ENCODE measurements around the gene OR52N5.

Gene OR52N5

GRCh38 chr11:5783255-5783654 is at the start of gene OR52N5:
Gene OR52N5 (minus strand): TSS chr11:5783355. CDS start chr11:5778634, 4,721 bp downstream.
- no peak for DNase-seq (ENCODE audit: low read depth)
- no peak within 1 kb of the TSS for H3K4me3 ChIP-seq (ENCODE audit: low read length)
- no peak for TF ChIP-seq CTCF (conservative IDR thresholded peaks at IDR 0.05; ENCODE audit: low read depth, low read length)

DNA sequence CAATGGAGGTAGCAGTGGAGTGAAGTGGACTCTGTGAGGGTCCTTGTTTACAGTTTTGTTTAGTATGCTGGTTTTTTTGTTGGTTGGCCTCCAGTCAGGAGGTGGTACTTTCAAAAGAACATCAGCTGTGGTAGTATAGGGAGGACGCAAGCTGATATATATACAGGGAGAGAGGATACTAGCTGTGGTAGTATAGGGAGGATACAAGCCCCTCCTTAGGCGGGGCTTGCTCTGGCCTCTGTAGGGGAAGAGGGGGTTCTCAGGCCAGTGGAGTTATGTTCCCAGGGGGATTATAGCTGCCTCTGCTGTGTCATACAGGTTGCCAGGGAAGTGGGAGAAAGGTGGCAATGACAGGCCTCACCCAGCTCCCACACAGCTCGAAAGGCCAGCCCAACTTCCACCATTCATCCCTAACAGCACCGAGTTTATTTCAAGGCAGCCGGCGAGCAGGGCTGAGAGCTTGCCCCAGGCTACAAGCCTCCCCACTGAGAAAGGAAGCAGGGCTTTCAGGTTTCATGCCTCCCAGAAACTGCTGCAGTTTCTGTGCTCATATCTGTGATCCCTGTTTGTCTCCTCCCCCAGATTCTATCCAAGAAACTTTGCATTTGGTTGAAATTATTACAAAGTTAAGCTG is 48.2 kb upstream of the OR52N5 start:
- no peak overlapping the region for H3K4me3 ChIP-seq (ENCODE audit: low read length)
- no peak for TF ChIP-seq CTCF (conservative IDR thresholded peaks at IDR 0.05; ENCODE audit: low read depth, low read length)
- DNase-seq (ENCODE audit: low read depth), result no peak

DNA sequence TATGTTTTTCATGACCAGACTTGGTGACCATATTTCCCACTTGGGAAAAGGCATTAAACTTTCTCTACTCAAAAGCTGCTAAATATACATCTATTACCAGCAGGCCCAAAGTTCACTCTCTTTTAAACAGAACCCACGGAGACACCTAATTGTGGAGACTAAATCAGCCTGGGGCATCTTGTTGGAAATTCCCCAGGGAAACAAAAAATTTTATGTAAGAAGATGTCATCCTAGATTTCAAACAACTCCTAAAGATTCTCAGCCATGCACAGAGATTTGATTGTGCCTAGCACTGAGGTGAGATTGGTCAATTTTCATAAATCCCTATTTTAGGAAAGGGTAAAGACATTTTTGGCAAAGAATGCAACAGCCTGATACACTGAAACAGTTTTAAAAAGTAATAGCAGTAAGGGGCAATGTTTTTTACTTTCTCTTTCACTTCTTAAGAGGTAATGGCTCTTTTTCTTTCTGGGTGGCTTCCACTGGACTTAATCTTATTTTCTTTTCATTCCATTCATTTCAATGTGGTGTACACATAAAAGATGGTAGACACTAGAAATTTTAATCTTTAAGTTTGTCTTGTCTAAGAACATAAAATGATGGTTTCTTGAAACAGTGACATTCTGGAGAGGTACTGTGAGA is 35.2 kb upstream of the OR52N5 start:
- no peak for DNase-seq (ENCODE audit: low read depth)
- H3K4me3 ChIP-seq (ENCODE audit: low read length), result no peak overlapping the region
- no peak for TF ChIP-seq CTCF (conservative IDR thresholded peaks at IDR 0.05; ENCODE audit: low read depth, low read length)

- no peak for DNase-seq (ENCODE audit: low read depth)
- no peak for TF ChIP-seq CTCF (conservative IDR thresholded peaks at IDR 0.05; ENCODE audit: low read depth, low read length)
- H3K4me3 ChIP-seq (ENCODE audit: low read length), result no peak overlapping the region
Measured at GRCh38 chr11:5815534-5815933, 32.4 kb upstream of the OR52N5 start.

DNA sequence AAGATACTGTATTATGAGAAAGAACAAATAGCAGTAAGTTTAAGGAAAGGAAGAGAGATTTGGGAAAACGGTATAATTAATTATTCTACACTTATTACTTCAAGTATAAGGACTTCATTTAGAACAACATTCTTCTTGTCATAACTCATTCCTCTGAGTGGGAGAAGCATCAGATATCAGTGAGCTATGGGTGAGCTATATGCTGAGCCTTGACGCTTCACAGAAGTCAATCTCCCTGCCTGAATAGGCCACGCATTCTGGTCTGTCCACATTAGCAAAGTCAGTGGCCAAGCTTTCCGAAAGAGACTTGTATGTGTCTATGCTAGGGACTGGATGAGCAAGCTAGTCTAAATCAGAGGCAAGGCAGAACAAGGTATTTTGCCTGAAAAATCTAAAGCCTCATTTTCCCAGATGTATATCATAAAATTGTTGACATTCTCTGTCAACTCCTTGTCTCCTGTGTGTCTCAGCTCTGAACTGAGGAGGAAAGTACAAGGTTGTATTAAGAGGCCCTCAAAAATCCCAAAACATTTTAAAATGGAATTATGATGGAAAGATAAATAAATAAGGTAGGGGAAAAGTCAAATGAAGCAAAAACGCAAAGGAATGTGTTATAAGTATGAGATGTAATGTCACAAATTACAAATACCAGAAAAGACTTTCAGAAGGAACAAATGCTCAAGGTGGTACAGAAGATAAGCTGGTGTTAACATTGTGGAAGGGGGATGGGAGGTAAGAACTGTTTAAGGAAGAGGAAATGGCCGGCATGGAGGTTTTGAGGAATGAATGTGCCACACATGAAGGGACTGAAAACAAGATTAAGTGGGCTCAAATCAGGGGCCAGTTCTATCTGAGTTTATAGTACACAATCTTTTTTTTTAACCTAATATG is 27.0 kb upstream of the OR52N5 start:
- no peak for DNase-seq (ENCODE audit: low read depth)
- no peak overlapping the region for H3K4me3 ChIP-seq (ENCODE audit: low read length)
- TF ChIP-seq CTCF (conservative IDR thresholded peaks at IDR 0.05; ENCODE audit: low read depth, low read length), result no peak

DNA sequence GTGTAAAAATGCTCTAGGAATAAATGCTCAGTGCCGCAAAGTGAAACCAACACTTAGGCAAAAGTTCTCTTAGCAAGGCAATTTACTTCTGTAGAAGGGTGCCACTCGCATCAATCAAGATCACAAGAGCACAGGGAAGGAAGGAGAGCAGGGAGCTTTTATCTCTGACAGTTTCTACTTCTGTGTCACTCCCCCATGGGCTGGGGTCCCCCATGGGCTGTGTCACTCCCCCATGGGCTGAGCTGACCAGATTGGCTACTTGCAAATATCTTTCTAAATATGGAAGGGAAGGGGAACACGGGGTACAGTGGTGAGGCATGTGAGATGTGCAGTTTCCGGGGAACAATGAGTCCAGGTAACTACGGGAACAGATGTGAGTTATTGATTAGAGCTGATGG is 26.0 kb upstream of the OR52N5 start:
- no peak for TF ChIP-seq CTCF (conservative IDR thresholded peaks at IDR 0.05; ENCODE audit: low read depth, low read length)
- peak overlapping the region; percentile 51 for H3K4me3 ChIP-seq (ENCODE audit: low read length)
- no peak for DNase-seq (ENCODE audit: low read depth)
